Mammary epithelial cell (primary cell): Measurements from ENCODE around the gene IP6K3.

Source experiments
- EZH2 ChIP-seq: IDR thresholded peaks from 2 replicates; pipeline ENCODE4 v1.6.1; 2012; ENCODE audit warnings: low read length, inconsistent platforms, borderline replicate concordance
- TF ChIP-seq, protein P1 (sequence below), 2 donors: IDR thresholded peaks in 1 of 2; conservative IDR thresholded peaks in 1 of 2; 2 replicates each; pipeline ENCODE4 v1.5.1; 2011 to 2012; ENCODE audit warnings: inconsistent platforms in 2 of 2, low read length in 2 of 2, mild to moderate bottlenecking in 2 of 2, control low read depth in 1 of 2, low read depth in 1 of 2; ENCODE audit not compliant: insufficient read depth in 1 of 2; ENCODE audit errors: extremely low read depth in 1 of 2

DNA sequence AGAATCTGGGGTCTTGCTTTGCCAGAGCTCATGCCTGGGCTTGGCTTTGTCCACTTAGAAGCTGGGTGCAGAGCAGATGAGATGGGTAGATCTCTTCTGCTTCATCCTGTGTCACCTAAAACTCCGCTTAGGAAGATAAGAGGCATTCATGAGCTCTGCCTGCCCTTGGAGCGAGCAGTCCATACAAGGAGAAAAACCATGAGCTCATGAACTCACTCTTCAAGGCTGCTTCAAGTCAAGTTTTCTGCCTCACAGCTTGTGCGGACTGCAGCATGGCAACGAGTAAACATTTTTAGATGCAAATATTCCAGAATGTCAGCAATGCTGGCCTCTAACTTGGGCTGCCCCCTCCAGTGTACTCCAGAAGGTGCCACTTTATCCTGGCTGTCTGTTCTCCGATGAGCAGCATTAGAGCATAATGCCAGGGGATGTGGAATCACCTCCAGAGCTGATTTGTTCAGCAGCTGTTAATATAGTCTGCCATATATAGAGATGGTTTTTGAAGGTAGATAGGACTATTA lies 24.5 kb downstream of the IP6K3 start:
- TF ChIP-seq, protein P1, sequence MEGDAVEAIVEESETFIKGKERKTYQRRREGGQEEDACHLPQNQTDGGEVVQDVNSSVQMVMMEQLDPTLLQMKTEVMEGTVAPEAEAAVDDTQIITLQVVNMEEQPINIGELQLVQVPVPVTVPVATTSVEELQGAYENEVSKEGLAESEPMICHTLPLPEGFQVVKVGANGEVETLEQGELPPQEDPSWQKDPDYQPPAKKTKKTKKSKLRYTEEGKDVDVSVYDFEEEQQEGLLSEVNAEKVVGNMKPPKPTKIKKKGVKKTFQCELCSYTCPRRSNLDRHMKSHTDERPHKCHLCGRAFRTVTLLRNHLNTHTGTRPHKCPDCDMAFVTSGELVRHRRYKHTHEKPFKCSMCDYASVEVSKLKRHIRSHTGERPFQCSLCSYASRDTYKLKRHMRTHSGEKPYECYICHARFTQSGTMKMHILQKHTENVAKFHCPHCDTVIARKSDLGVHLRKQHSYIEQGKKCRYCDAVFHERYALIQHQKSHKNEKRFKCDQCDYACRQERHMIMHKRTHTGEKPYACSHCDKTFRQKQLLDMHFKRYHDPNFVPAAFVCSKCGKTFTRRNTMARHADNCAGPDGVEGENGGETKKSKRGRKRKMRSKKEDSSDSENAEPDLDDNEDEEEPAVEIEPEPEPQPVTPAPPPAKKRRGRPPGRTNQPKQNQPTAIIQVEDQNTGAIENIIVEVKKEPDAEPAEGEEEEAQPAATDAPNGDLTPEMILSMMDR (conservative IDR thresholded peaks at IDR 0.05 in 1 of 2, IDR thresholded peaks at IDR 0.05 in 1 of 2; ENCODE audit: extremely low read depth in 1 of 2, insufficient read depth in 1 of 2, low read depth in 1 of 2, low read length in 2 of 2): no peak
- no peak for TF ChIP-seq EZH2
